Activated naive CD8-positive, alpha-beta T cell treated with anti-CD3 and anti-CD28 coated beads for 36 hours (primary cell): Measurements from ENCODE around the gene TRAF3. TPM values are rescaled to one million over a fixed set of nuclear protein-coding genes. Genes with fewer than 3 reads are reported as not detected.
"Not testable (repeated sequence)": the region's sequence is repeated elsewhere in the genome, so short reads cannot be mapped to it uniquely, and the experiment has no call there.

Experiments used
- DNase-seq: peaks from one replicate; pipeline ENCODE4 v3.0.0; 2021
- H3K27ac Mint-ChIP-seq: one replicate; pipeline ENCODE4 v1.8.0; 2022; ENCODE audit warnings: mild to moderate bottlenecking, moderate library complexity, mixed read lengths
- H3K27me3 Mint-ChIP-seq: one replicate; pipeline ENCODE4 v1.8.0; 2022; ENCODE audit warnings: mild to moderate bottlenecking, mixed read lengths
- H3K36me3 Mint-ChIP-seq: one replicate; pipeline ENCODE4 v1.8.0; 2021; ENCODE audit warnings: mild to moderate bottlenecking, mixed read lengths
- H3K4me1 Mint-ChIP-seq: one replicate; pipeline ENCODE4 v1.8.0; 2021; ENCODE audit warnings: mixed read lengths
- H3K4me3 Mint-ChIP-seq: one replicate; pipeline ENCODE4 v1.8.0; 2022; ENCODE audit warnings: mild to moderate bottlenecking, moderate library complexity, mixed read lengths
- H3K9me3 Mint-ChIP-seq: one replicate; pipeline ENCODE4 v1.8.0; 2022; ENCODE audit warnings: mixed read lengths
- total RNA-seq, 2 experiments: library from RNA; stranded (reverse); gene quantifications; one replicate each; pipeline ENCODE4 v1.2.3, GENCODE V29; 2021

Gene TRAF3
- total RNA-seq, 2 experiments from 2014 or later = 39.2 to 39.6 TPM

GRCh38 chr14:102882226-102882906 lies 105.1 kb downstream of the TRAF3 start:
- no peaks in the 10 kb centered on the region for H3K9me3 Mint-ChIP-seq
- no peak overlapping the region for H3K4me3 Mint-ChIP-seq
- no peak for DNase-seq
- H3K27ac Mint-ChIP-seq = no peak overlapping the region
- H3K4me1 Mint-ChIP-seq = peaks cover 6% of the 10 kb centered on the region
- no peaks in the 10 kb centered on the region for H3K27me3 Mint-ChIP-seq
- peaks cover 15% of the 10 kb centered on the region for H3K36me3 Mint-ChIP-seq

- no peak overlapping the region for H3K27ac Mint-ChIP-seq
- H3K27me3 Mint-ChIP-seq = no peaks in the 10 kb centered on the region
- peaks cover 6% of the 10 kb centered on the region for H3K4me1 Mint-ChIP-seq
These were observed 105.9 kb downstream of the TRAF3 start for GRCh38 chr14:102883089-102883541.

GRCh38 chr14:102883554-102883953 lies 106.3 kb downstream of the TRAF3 start:
- H3K9me3 Mint-ChIP-seq = no peaks in the 10 kb centered on the region
- DNase-seq = no peak
- no peaks in the 10 kb centered on the region for H3K27me3 Mint-ChIP-seq
- H3K4me1 Mint-ChIP-seq = peaks cover 6% of the 10 kb centered on the region
- H3K4me3 Mint-ChIP-seq = no peak overlapping the region
- H3K36me3 Mint-ChIP-seq = peaks cover 19% of the 10 kb centered on the region
- H3K27ac Mint-ChIP-seq = no peak overlapping the region

More at GRCh38 chr14:102883089-102883541, 105.9 kb downstream of the TRAF3 start:
- Mint-ChIP-seq H3K4me3 (no peak overlapping the region), H3K9me3 (no peaks in the 10 kb centered on the region), H3K36me3 (peaks cover 19% of the 10 kb centered on the region)
- DNase-seq = no peak

GRCh38 chr14:102885737-102886447 lies 108.6 kb downstream of the TRAF3 start:
- Mint-ChIP-seq H3K27ac (no peak overlapping the region), H3K4me3 (no peak overlapping the region), H3K36me3 (peaks cover 16% of the 10 kb centered on the region), H3K9me3 (no peaks in the 10 kb centered on the region), H3K27me3 (no peaks in the 10 kb centered on the region), H3K4me1 (peaks cover 6% of the 10 kb centered on the region)
- DNase-seq = no peak

- DNase-seq = no peak
- no peaks in the 10 kb centered on the region for H3K9me3 Mint-ChIP-seq
- peaks cover 21% of the 10 kb centered on the region for H3K36me3 Mint-ChIP-seq
- H3K4me3 Mint-ChIP-seq = no peak overlapping the region
- H3K27me3 Mint-ChIP-seq = no peaks in the 10 kb centered on the region
- H3K27ac Mint-ChIP-seq = no peak overlapping the region
- no peaks in the 10 kb centered on the region for H3K4me1 Mint-ChIP-seq
These were observed 111.5 kb downstream of the TRAF3 start for GRCh38 chr14:102888748-102889147.

- Mint-ChIP-seq H3K9me3 (no peaks in the 10 kb centered on the region), H3K27me3 (no peaks in the 10 kb centered on the region), H3K4me1 (no peaks in the 10 kb centered on the region), H3K4me3 (no peak overlapping the region), H3K27ac (no peak overlapping the region), H3K36me3 (peaks cover 18% of the 10 kb centered on the region)
- no peak for DNase-seq
These were observed 112.4 kb downstream of the TRAF3 start for GRCh38 chr14:102889615-102890014.

- Mint-ChIP-seq H3K9me3 (no peaks in the 10 kb centered on the region), H3K27ac (no peak overlapping the region), H3K4me1 (no peaks in the 10 kb centered on the region)
These were observed 113.9 kb downstream of the TRAF3 start for GRCh38 chr14:102891111-102891510.

GRCh38 chr14:102891556-102891955 lies 114.3 kb downstream of the TRAF3 start:
- no peaks in the 10 kb centered on the region for H3K4me1 Mint-ChIP-seq
- no peak overlapping the region for H3K4me3 Mint-ChIP-seq
- no peaks in the 10 kb centered on the region for H3K27me3 Mint-ChIP-seq
- no peak for DNase-seq
- no peak overlapping the region for H3K27ac Mint-ChIP-seq
- peaks cover 18% of the 10 kb centered on the region for H3K36me3 Mint-ChIP-seq
- H3K9me3 Mint-ChIP-seq = no peaks in the 10 kb centered on the region

More at GRCh38 chr14:102891111-102891510, 113.9 kb downstream of the TRAF3 start:
- Mint-ChIP-seq H3K36me3 (peaks cover 17% of the 10 kb centered on the region), H3K4me3 (no peak overlapping the region), H3K27me3 (no peaks in the 10 kb centered on the region)
- no peak for DNase-seq

- Mint-ChIP-seq H3K36me3 (peaks cover 16% of the 10 kb centered on the region), H3K27me3 (no peaks in the 10 kb centered on the region)
These were observed 115.4 kb downstream of the TRAF3 start for GRCh38 chr14:102892651-102893050.

GRCh38 chr14:102893452-102893851 lies 116.2 kb downstream of the TRAF3 start:
- no peak for DNase-seq
- H3K4me3 Mint-ChIP-seq = no peak overlapping the region
- H3K27ac Mint-ChIP-seq = no peak overlapping the region
- no peaks in the 10 kb centered on the region for H3K9me3 Mint-ChIP-seq
- H3K36me3 Mint-ChIP-seq = peaks cover 16% of the 10 kb centered on the region
- no peaks in the 10 kb centered on the region for H3K4me1 Mint-ChIP-seq
- H3K27me3 Mint-ChIP-seq = no peaks in the 10 kb centered on the region

More at GRCh38 chr14:102892651-102893050, 115.4 kb downstream of the TRAF3 start:
- H3K4me1 Mint-ChIP-seq = no peaks in the 10 kb centered on the region
- H3K9me3 Mint-ChIP-seq = no peaks in the 10 kb centered on the region
- no peak overlapping the region for H3K4me3 Mint-ChIP-seq
- no peak overlapping the region for H3K27ac Mint-ChIP-seq
- DNase-seq = no peak

- peaks cover 18% of the 10 kb centered on the region for H3K36me3 Mint-ChIP-seq
- H3K9me3 Mint-ChIP-seq, H3K4me3 Mint-ChIP-seq, H3K27me3 Mint-ChIP-seq, DNase-seq, H3K27ac Mint-ChIP-seq: not testable (repeated sequence)
- peaks cover 19% of the 10 kb centered on the region for H3K4me1 Mint-ChIP-seq
These were observed 119.5 kb downstream of the TRAF3 start for GRCh38 chr14:102896735-102897134.

- no peak overlapping the region for H3K27ac Mint-ChIP-seq
- peaks cover 19% of the 10 kb centered on the region for H3K4me1 Mint-ChIP-seq
- no peak overlapping the region for H3K4me3 Mint-ChIP-seq
- no peak for DNase-seq
- peaks cover 18% of the 10 kb centered on the region for H3K36me3 Mint-ChIP-seq
- H3K9me3 Mint-ChIP-seq = no peaks in the 10 kb centered on the region
- H3K27me3 Mint-ChIP-seq = no peaks in the 10 kb centered on the region
These were observed 120.2 kb downstream of the TRAF3 start for GRCh38 chr14:102897299-102898027.

GRCh38 chr14:102898298-102898697 lies 121.0 kb downstream of the TRAF3 start:
- no peak overlapping the region for H3K27ac Mint-ChIP-seq
- H3K27me3 Mint-ChIP-seq = no peaks in the 10 kb centered on the region
- no peaks in the 10 kb centered on the region for H3K9me3 Mint-ChIP-seq
- H3K36me3 Mint-ChIP-seq = peaks cover 15% of the 10 kb centered on the region
- peaks cover 19% of the 10 kb centered on the region for H3K4me1 Mint-ChIP-seq
- H3K4me3 Mint-ChIP-seq = no peak overlapping the region
- DNase-seq = no peak

- peak overlapping the region; percentile 12 for H3K27ac Mint-ChIP-seq
- no peaks in the 10 kb centered on the region for H3K9me3 Mint-ChIP-seq
- peaks cover 19% of the 10 kb centered on the region for H3K4me1 Mint-ChIP-seq
- DNase-seq = no peak
- no peak overlapping the region for H3K4me3 Mint-ChIP-seq
- H3K27me3 Mint-ChIP-seq = no peaks in the 10 kb centered on the region
- H3K36me3 Mint-ChIP-seq = peaks cover 11% of the 10 kb centered on the region
These were observed 121.7 kb downstream of the TRAF3 start for GRCh38 chr14:102898776-102899515.

GRCh38 chr14:102899516-102899900 lies 122.3 kb downstream of the TRAF3 start:
- no peaks in the 10 kb centered on the region for H3K9me3 Mint-ChIP-seq
- H3K27ac Mint-ChIP-seq = no peak overlapping the region
- no peak overlapping the region for H3K4me3 Mint-ChIP-seq
- peaks cover 19% of the 10 kb centered on the region for H3K4me1 Mint-ChIP-seq
- DNase-seq = no peak
- H3K27me3 Mint-ChIP-seq = no peaks in the 10 kb centered on the region
- H3K36me3 Mint-ChIP-seq = peaks cover 11% of the 10 kb centered on the region
